MM.1S (cell line): Measurements from ENCODE around the gene LPIN1.

Experiments
- EZH2phosphoT487 ChIP-seq: fragments of 300-600 bp; sonication (generic); IDR thresholded peaks from 2 replicates; pipeline ENCODE4 v1.6.1; 2018; ENCODE audit warnings: antibody characterized with exemption, low read length
- TF ChIP-seq, protein P1 (sequence below): fragments of 300-600 bp; sonication (generic); IDR thresholded peaks from 2 replicates; pipeline ENCODE4 v1.5.1; 2016; ENCODE audit warnings: antibody characterized with exemption, low read length, mixed read lengths

GRCh38 chr2:11711354-11711716, 35.1 kb upstream of the LPIN1 start:
- TF ChIP-seq, protein P1, sequence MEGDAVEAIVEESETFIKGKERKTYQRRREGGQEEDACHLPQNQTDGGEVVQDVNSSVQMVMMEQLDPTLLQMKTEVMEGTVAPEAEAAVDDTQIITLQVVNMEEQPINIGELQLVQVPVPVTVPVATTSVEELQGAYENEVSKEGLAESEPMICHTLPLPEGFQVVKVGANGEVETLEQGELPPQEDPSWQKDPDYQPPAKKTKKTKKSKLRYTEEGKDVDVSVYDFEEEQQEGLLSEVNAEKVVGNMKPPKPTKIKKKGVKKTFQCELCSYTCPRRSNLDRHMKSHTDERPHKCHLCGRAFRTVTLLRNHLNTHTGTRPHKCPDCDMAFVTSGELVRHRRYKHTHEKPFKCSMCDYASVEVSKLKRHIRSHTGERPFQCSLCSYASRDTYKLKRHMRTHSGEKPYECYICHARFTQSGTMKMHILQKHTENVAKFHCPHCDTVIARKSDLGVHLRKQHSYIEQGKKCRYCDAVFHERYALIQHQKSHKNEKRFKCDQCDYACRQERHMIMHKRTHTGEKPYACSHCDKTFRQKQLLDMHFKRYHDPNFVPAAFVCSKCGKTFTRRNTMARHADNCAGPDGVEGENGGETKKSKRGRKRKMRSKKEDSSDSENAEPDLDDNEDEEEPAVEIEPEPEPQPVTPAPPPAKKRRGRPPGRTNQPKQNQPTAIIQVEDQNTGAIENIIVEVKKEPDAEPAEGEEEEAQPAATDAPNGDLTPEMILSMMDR, result no peak
- TF ChIP-seq EZH2phosphoT487, result no peak
